HL-60 (cell line): Measurements from ENCODE around the gene SFMBT2.
"Not testable (repeated sequence)": the region's sequence is repeated elsewhere in the genome, so short reads cannot be mapped to it uniquely, and the experiment has no call there.

Experiments
- GABPA ChIP-seq: IDR thresholded peaks from 2 replicates; pipeline ENCODE4 v1.6.1; 2012; ENCODE audit warnings: low read depth
- SPI1 ChIP-seq: IDR thresholded peaks from 2 replicates; pipeline ENCODE4 v1.6.1; 2012; ENCODE audit warnings: low read depth, mild to moderate bottlenecking, borderline replicate concordance
- TF ChIP-seq, protein P1 (sequence below): IDR thresholded peaks from one replicate; pipeline ENCODE4 v1.5.1; 2011; ENCODE audit warnings: low read length, control low read depth, inconsistent platforms; ENCODE audit not compliant: insufficient read depth
- TF ChIP-seq, protein P2 (sequence below): IDR thresholded peaks from 2 replicates; pipeline ENCODE4 v1.6.1; 2012; ENCODE audit warnings: low read depth; ENCODE audit not compliant: insufficient replicate concordance

DNA sequence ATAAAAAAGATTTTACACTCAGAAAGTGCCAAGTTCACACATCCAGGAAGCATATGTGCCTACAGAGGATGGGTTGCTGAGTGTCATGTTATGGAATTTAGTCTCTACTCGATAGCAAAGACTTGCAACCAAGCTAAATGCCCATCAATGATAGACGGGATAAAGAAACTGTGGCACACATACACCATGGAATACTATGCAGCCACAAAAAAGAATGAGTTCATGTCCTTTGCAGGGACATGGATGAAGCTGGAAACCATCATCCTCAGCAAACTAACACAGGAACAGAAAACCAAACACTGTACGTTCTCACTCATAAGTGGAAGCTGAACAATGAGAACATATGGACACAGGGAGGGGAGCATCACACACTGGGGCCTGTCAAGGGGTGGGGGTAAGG, 198.1 kb downstream of the SFMBT2 start:
- TF ChIP-seq, protein P1, sequence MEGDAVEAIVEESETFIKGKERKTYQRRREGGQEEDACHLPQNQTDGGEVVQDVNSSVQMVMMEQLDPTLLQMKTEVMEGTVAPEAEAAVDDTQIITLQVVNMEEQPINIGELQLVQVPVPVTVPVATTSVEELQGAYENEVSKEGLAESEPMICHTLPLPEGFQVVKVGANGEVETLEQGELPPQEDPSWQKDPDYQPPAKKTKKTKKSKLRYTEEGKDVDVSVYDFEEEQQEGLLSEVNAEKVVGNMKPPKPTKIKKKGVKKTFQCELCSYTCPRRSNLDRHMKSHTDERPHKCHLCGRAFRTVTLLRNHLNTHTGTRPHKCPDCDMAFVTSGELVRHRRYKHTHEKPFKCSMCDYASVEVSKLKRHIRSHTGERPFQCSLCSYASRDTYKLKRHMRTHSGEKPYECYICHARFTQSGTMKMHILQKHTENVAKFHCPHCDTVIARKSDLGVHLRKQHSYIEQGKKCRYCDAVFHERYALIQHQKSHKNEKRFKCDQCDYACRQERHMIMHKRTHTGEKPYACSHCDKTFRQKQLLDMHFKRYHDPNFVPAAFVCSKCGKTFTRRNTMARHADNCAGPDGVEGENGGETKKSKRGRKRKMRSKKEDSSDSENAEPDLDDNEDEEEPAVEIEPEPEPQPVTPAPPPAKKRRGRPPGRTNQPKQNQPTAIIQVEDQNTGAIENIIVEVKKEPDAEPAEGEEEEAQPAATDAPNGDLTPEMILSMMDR: not testable (repeated sequence)
- TF ChIP-seq GABPA, SPI1: not testable (repeated sequence)
- TF ChIP-seq, protein P2, sequence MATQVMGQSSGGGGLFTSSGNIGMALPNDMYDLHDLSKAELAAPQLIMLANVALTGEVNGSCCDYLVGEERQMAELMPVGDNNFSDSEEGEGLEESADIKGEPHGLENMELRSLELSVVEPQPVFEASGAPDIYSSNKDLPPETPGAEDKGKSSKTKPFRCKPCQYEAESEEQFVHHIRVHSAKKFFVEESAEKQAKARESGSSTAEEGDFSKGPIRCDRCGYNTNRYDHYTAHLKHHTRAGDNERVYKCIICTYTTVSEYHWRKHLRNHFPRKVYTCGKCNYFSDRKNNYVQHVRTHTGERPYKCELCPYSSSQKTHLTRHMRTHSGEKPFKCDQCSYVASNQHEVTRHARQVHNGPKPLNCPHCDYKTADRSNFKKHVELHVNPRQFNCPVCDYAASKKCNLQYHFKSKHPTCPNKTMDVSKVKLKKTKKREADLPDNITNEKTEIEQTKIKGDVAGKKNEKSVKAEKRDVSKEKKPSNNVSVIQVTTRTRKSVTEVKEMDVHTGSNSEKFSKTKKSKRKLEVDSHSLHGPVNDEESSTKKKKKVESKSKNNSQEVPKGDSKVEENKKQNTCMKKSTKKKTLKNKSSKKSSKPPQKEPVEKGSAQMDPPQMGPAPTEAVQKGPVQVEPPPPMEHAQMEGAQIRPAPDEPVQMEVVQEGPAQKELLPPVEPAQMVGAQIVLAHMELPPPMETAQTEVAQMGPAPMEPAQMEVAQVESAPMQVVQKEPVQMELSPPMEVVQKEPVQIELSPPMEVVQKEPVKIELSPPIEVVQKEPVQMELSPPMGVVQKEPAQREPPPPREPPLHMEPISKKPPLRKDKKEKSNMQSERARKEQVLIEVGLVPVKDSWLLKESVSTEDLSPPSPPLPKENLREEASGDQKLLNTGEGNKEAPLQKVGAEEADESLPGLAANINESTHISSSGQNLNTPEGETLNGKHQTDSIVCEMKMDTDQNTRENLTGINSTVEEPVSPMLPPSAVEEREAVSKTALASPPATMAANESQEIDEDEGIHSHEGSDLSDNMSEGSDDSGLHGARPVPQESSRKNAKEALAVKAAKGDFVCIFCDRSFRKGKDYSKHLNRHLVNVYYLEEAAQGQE: not testable (repeated sequence)
